Neural cell (in vitro differentiated cells): Measurements from ENCODE around the gene GNG7. TPM values are rescaled to one million over a fixed set of nuclear protein-coding genes. Genes with fewer than 3 reads are reported as not detected.

Experiments used
- H2AFZ ChIP-seq: fragments of 200-600, 300-800 bp; sonication (generic), shearing (Covaris generic); 2 replicates; pipeline ENCODE4 v1.6.0; 2014; ENCODE audit warnings: low read depth, mild to moderate bottlenecking, antibody characterized with exemption, low read length, moderate library complexity
- H3F3A ChIP-seq: fragments of 200-600 bp; shearing (Covaris generic); 2 replicates; pipeline ENCODE4 v1.6.1; 2016; ENCODE audit warnings: mild to moderate bottlenecking, moderate library complexity, mixed read lengths, antibody characterized with exemption, low read length; ENCODE audit not compliant: insufficient read depth, poor library complexity, severe bottlenecking
- H3K27ac ChIP-seq: fragments of 200-600, 300-800 bp; sonication (generic), shearing (Covaris generic); 2 replicates; pipeline ENCODE4 v1.5.1; 2014; ENCODE audit warnings: mild to moderate bottlenecking, low read length, moderate library complexity
- H3K27me3 ChIP-seq: fragments of 300-800, 200-600 bp; sonication (generic), shearing (Covaris generic); 2 replicates; pipeline ENCODE4 v1.6.0; 2014; ENCODE audit warnings: mild to moderate bottlenecking, low read depth, low read length, moderate library complexity; ENCODE audit not compliant: insufficient read depth
- H3K36me3 ChIP-seq: fragments of 300-800, 200-600 bp; sonication (generic), shearing (Covaris generic); 2 replicates; pipeline ENCODE4 v1.5.1; 2014; ENCODE audit warnings: mild to moderate bottlenecking, antibody characterized with exemption, low read length, moderate library complexity; ENCODE audit not compliant: insufficient read depth
- H3K4me2 ChIP-seq: fragments of 300-800, 200-600 bp; sonication (generic), shearing (Covaris generic); 2 replicates; pipeline ENCODE4 v1.6.0; 2014; ENCODE audit warnings: mild to moderate bottlenecking, low read length
- H3K4me3 ChIP-seq: fragments of 300-800, 200-600 bp; sonication (generic), shearing (Covaris generic); 2 replicates; pipeline ENCODE4 v1.5.1; 2014; ENCODE audit warnings: mild to moderate bottlenecking, low read length, moderate library complexity
- H3K79me2 ChIP-seq: fragments of 200-600 bp; shearing (Covaris generic); replicated peaks from 2 replicates; pipeline ENCODE4 v1.6.0; 2014; ENCODE audit warnings: mild to moderate bottlenecking, low read length, moderate library complexity; ENCODE audit not compliant: insufficient read depth
- H3K9ac ChIP-seq: fragments of 300-800, 200-600 bp; sonication (generic), shearing (Covaris generic); 2 replicates; pipeline ENCODE4 v1.6.1; 2016; ENCODE audit warnings: mild to moderate bottlenecking, low read length, mixed read lengths
- H3K9me2 ChIP-seq: fragments of 200-600 bp; shearing (Covaris generic); 2 replicates; pipeline ENCODE4 v1.6.1; 2016; ENCODE audit warnings: mild to moderate bottlenecking, low read length, mixed read lengths; ENCODE audit not compliant: insufficient read depth
- H3K9me3 ChIP-seq: fragments of 200-600, 300-800 bp; sonication (generic), shearing (Covaris generic); 2 replicates; pipeline ENCODE4 v1.6.1; 2016; ENCODE audit warnings: mild to moderate bottlenecking, mixed run types, low read length, moderate library complexity, mixed read lengths
- H4K20me1 ChIP-seq: fragments of 200-600 bp; shearing (Covaris generic); 2 replicates; pipeline ENCODE4 v1.6.1; 2016; ENCODE audit warnings: mild to moderate bottlenecking, mixed run types; ENCODE audit not compliant: insufficient read depth
- CTCF ChIP-seq: fragments of 450-650 bp; IDR thresholded peaks from 2 replicates; pipeline ENCODE4 v1.5.1; 2014; ENCODE audit warnings: antibody characterized with exemption, mild to moderate bottlenecking, moderate library complexity; ENCODE audit not compliant: poor library complexity, severe bottlenecking
- EP300 ChIP-seq: fragments of 450-650 bp; conservative IDR thresholded peaks from 2 replicates; pipeline ENCODE4 v1.6.1; 2014; ENCODE audit warnings: antibody characterized with exemption, mild to moderate bottlenecking, moderate library complexity; ENCODE audit not compliant: poor library complexity, severe bottlenecking
- EZH2 ChIP-seq: fragments of 200-600, 300-800 bp; shearing (Covaris generic), sonication (generic); IDR thresholded peaks from 2 replicates; pipeline ENCODE4 v1.6.1; 2014; ENCODE audit warnings: antibody characterized with exemption, low read length, borderline replicate concordance, mild to moderate bottlenecking; ENCODE audit not compliant: insufficient read depth, poor library complexity, severe bottlenecking
- MXI1 ChIP-seq: fragments of 450-650 bp; conservative IDR thresholded peaks from 2 replicates; pipeline ENCODE4 v1.6.1; 2014; ENCODE audit warnings: antibody characterized with exemption, mild to moderate bottlenecking; ENCODE audit not compliant: poor library complexity, severe bottlenecking
- POLR2AphosphoS5 ChIP-seq: IDR thresholded peaks from 2 replicates; pipeline ENCODE4 v1.6.1; 2012
- RAD21 ChIP-seq: fragments of 450-650 bp; conservative IDR thresholded peaks from 2 replicates; pipeline ENCODE4 v1.6.1; 2014; ENCODE audit warnings: antibody characterized with exemption, mild to moderate bottlenecking, moderate library complexity
- REST ChIP-seq: IDR thresholded peaks from 2 replicates; pipeline ENCODE4 v1.6.1; 2012; ENCODE audit warnings: borderline replicate concordance
- SMC3 ChIP-seq: fragments of 450-650 bp; conservative IDR thresholded peaks from 2 replicates; pipeline ENCODE4 v1.6.1; 2014; ENCODE audit warnings: antibody characterized with exemption, mild to moderate bottlenecking, moderate library complexity; ENCODE audit not compliant: poor library complexity
- TAF1 ChIP-seq: IDR thresholded peaks from 2 replicates; pipeline ENCODE4 v1.6.1; 2012; ENCODE audit warnings: low read depth
- polyA plus RNA-seq: library from polyadenylated mRNA; depleted of rRNA; stranded (reverse); fragments of >200 nt; gene quantifications from 2 replicates; pipeline ENCODE4 v1.2.3, GENCODE V29; 2014

GNG7 gene
- polyA plus RNA-seq, 1 donor from 2014 or later, result 3.0 TPM

- H3K9me2 ChIP-seq, result no peaks in the 10 kb centered on the region
- peaks cover 6% of the 10 kb centered on the region for H3F3A ChIP-seq
- H3K27ac ChIP-seq, result no peak overlapping the region
- H3K36me3 ChIP-seq, result no peaks in the 10 kb centered on the region
- no peak overlapping the region for H2AFZ ChIP-seq
- H3K9ac ChIP-seq, result no peak overlapping the region
- no peaks in the 10 kb centered on the region for H3K79me2 ChIP-seq
- no peak overlapping the region for H3K4me3 ChIP-seq
- no peak for TF ChIP-seq MXI1
- TF ChIP-seq POLR2AphosphoS5, result no peak
- TF ChIP-seq EZH2, result no peak
- no peak for TF ChIP-seq RAD21
- no peak for TF ChIP-seq REST
- TF ChIP-seq TAF1, result no peak
- TF ChIP-seq EP300, result no peak
- no peak for TF ChIP-seq SMC3
- no peak for TF ChIP-seq CTCF
- no peaks in the 10 kb centered on the region for H4K20me1 ChIP-seq
- H3K4me2 ChIP-seq, result no peak overlapping the region
- H3K27me3 ChIP-seq, result no peaks in the 10 kb centered on the region
- H3K9me3 ChIP-seq, result no peaks in the 10 kb centered on the region
These were observed 152.7 kb downstream of the GNG7 start for GRCh38 chr19:2549701-2550191.

GRCh38 chr19:2548966-2549365, 153.5 kb downstream of the GNG7 start:
- no peaks in the 10 kb centered on the region for H3K36me3 ChIP-seq
- H3K9ac ChIP-seq, result no peak overlapping the region
- no peaks in the 10 kb centered on the region for H4K20me1 ChIP-seq
- no peak overlapping the region for H2AFZ ChIP-seq
- no peaks in the 10 kb centered on the region for H3K79me2 ChIP-seq
- no peak for TF ChIP-seq EP300
- no peak for TF ChIP-seq REST
- TF ChIP-seq TAF1, result no peak
- no peak overlapping the region for H3K4me2 ChIP-seq
- H3F3A ChIP-seq, result peaks cover 6% of the 10 kb centered on the region
- H3K9me2 ChIP-seq, result no peaks in the 10 kb centered on the region
- H3K4me3 ChIP-seq, result no peak overlapping the region
- H3K27ac ChIP-seq, result no peak overlapping the region
- no peaks in the 10 kb centered on the region for H3K27me3 ChIP-seq
- H3K9me3 ChIP-seq, result no peaks in the 10 kb centered on the region
